Liver (tissue), 9 donors: ENCODE results near the gene RB1. TPM values are rescaled to one million over a fixed set of nuclear protein-coding genes. Genes with fewer than 3 reads are reported as not detected.
"Not testable (repeated sequence)": the region's sequence is repeated elsewhere in the genome, so short reads cannot be mapped to it uniquely, and the experiment has no call there.

Source experiments
- DNase-seq: peaks from one replicate; pipeline ENCODE4 v3.0.0-alpha.2; 2017; ENCODE audit warnings: low spot score
- H3K27ac ChIP-seq, 2 donors: one replicate each; pipeline ENCODE4 v1.7.0; 2013; ENCODE audit warnings: inconsistent platforms in 2 of 2, low read length in 2 of 2, control low read depth in 1 of 2, low read depth in 1 of 2, mild to moderate bottlenecking in 1 of 2
- H3K27me3 ChIP-seq, 4 donors: one replicate each; pipeline versions ENCODE4 v1.6.1 to v1.7.0; 2013; ENCODE audit warnings: low read length in 3 of 4, inconsistent platforms in 1 of 4, mild to moderate bottlenecking in 1 of 4, moderate library complexity in 1 of 4; ENCODE audit not compliant: control insufficient read depth in 4 of 4, insufficient read depth in 4 of 4
- H3K36me3 ChIP-seq, 4 donors: one replicate each; pipeline versions ENCODE4 v1.6.1 to v1.7.0; 2013; ENCODE audit warnings: low read length in 3 of 4, mild to moderate bottlenecking in 3 of 4, low read depth in 1 of 4, moderate library complexity in 1 of 4; ENCODE audit not compliant: control insufficient read depth in 4 of 4, insufficient read depth in 3 of 4
- H3K4me1 ChIP-seq, 4 donors: one replicate each; pipeline versions ENCODE4 v1.6.1 to v1.7.0; 2013; ENCODE audit warnings: low read length in 3 of 4, mild to moderate bottlenecking in 3 of 4, moderate library complexity in 1 of 4; ENCODE audit not compliant: control insufficient read depth in 4 of 4, insufficient read depth in 4 of 4
- H3K4me3 ChIP-seq, 3 donors: one replicate each; pipeline versions ENCODE4 v1.6.1 to v1.7.0; 2013; ENCODE audit warnings: low read length in 3 of 3, control low read depth in 1 of 3, low read depth in 1 of 3, mild to moderate bottlenecking in 1 of 3
- H3K9ac ChIP-seq, 2 donors: one replicate each; pipeline ENCODE4 v1.7.0; 2013; ENCODE audit warnings: low read length in 2 of 2, mild to moderate bottlenecking in 2 of 2, moderate library complexity in 2 of 2, control low read depth in 1 of 2, low read depth in 1 of 2
- H3K9me3 ChIP-seq, 4 donors: one replicate each; pipeline versions ENCODE4 v1.6.1 to v1.7.0; 2013; ENCODE audit warnings: low read length in 3 of 4; ENCODE audit not compliant: control insufficient read depth in 4 of 4
- EGR1 ChIP-seq, 2 donors: IDR thresholded peaks; 2 replicates each; pipeline ENCODE4 v1.6.1; 2016 to 2018; ENCODE audit warnings: antibody characterized with exemption in 2 of 2, low read depth in 2 of 2
- FOXA1 ChIP-seq: IDR thresholded peaks from 2 replicates; pipeline ENCODE4 v1.6.1; 2016; ENCODE audit warnings: antibody characterized with exemption
- FOXA2 ChIP-seq: IDR thresholded peaks from 2 replicates; pipeline ENCODE4 v1.6.1; 2016; ENCODE audit warnings: antibody characterized with exemption
- GABPA ChIP-seq, 2 donors: IDR thresholded peaks in 1 of 2; conservative IDR thresholded peaks in 1 of 2; 2 replicates each; pipeline ENCODE4 v1.6.1; 2016; ENCODE audit warnings: antibody characterized with exemption in 2 of 2, mild to moderate bottlenecking in 1 of 2, moderate library complexity in 1 of 2
- HNF4A ChIP-seq, 2 donors: conservative IDR thresholded peaks; 2 replicates each; pipeline ENCODE4 v1.6.1; 2016; ENCODE audit warnings: antibody characterized with exemption in 2 of 2, mild to moderate bottlenecking in 2 of 2
- HNF4G ChIP-seq: IDR thresholded peaks from 2 replicates; pipeline ENCODE4 v1.6.1; 2016; ENCODE audit warnings: antibody characterized with exemption
- JUND ChIP-seq, 2 donors: IDR thresholded peaks; 2 replicates each; pipeline ENCODE4 v1.6.1; 2016; ENCODE audit warnings: antibody characterized with exemption in 2 of 2
- NR2F2 ChIP-seq: IDR thresholded peaks from 2 replicates; pipeline ENCODE4 v1.6.1; 2016; ENCODE audit warnings: antibody characterized with exemption
- RAD21 ChIP-seq, 2 donors: IDR thresholded peaks; 2 replicates each; pipeline ENCODE4 v1.6.1; 2016; ENCODE audit warnings: antibody characterized with exemption in 2 of 2, mild to moderate bottlenecking in 2 of 2
- RXRA ChIP-seq, 2 donors: IDR thresholded peaks; 2 replicates each; pipeline ENCODE4 v1.6.1; 2017 to 2018; ENCODE audit warnings: antibody characterized with exemption in 2 of 2, mild to moderate bottlenecking in 1 of 2
- SP1 ChIP-seq: IDR thresholded peaks from 2 replicates; pipeline ENCODE4 v1.6.1; 2018; ENCODE audit warnings: antibody characterized with exemption, mild to moderate bottlenecking
- TAF1 ChIP-seq: conservative IDR thresholded peaks from 2 replicates; pipeline ENCODE4 v1.6.1; 2016; ENCODE audit warnings: antibody characterized with exemption, mild to moderate bottlenecking
- YY1 ChIP-seq: IDR thresholded peaks from 2 replicates; pipeline ENCODE4 v1.6.1; 2016; ENCODE audit warnings: antibody characterized with exemption, mild to moderate bottlenecking
- WGBS: extraction: QIAGEN DNeasy Blood & Tissue Kit; methylation state at CpG from one replicate; pipeline ENCODE4 v1.1.7; 2013; 5-methylcytosine and 5-hydroxymethylcytosine counted together
- polyA plus RNA-seq, 2 donors: library from polyadenylated mRNA; stranded (reverse) in 1 of 2; unstranded in 1 of 2; fragments of 200-250 nt in 1 of 2; fragments of >200 nt in 1 of 2; fragmentation: Nextera tagmentation in 1 of 2; extraction: Ambion mirVana in 1 of 2; gene quantifications; one replicate each; pipeline versions ENCODE4 v1.2.1 to v1.2.3, GENCODE V29; 2013 to 2015
- total RNA-seq, 2 donors: library from RNA; depleted of rRNA; stranded (reverse); fragments of >200 nt; gene quantifications; one replicate each; pipeline ENCODE4 v1.2.3, GENCODE V29; 2014
- TF ChIP-seq, protein P1 (sequence below): fragments of 150-350 bp; IDR thresholded peaks from 2 replicates; pipeline ENCODE4 v1.5.1; 2017; ENCODE audit warnings: improper control_type of control experiment, low read depth, low read length; ENCODE audit not compliant: missing input control
- TF ChIP-seq, protein P2 (sequence below): IDR thresholded peaks from 2 replicates; pipeline ENCODE4 v1.6.1; 2016; ENCODE audit warnings: antibody characterized with exemption
- TF ChIP-seq, protein P3 (sequence below): IDR thresholded peaks from 2 replicates; pipeline ENCODE4 v1.6.1; 2016; ENCODE audit warnings: antibody characterized with exemption
- TF ChIP-seq, protein P4 (sequence below): IDR thresholded peaks from 2 replicates; pipeline ENCODE4 v1.6.1; 2016; ENCODE audit warnings: antibody characterized with exemption, mild to moderate bottlenecking
- TF ChIP-seq, protein P5 (sequence below): IDR thresholded peaks from 2 replicates; pipeline ENCODE4 v1.6.1; 2016; ENCODE audit warnings: antibody characterized with exemption
- donor health status: healthy.
- donor health status: healthy.
- donor health status: healthy.
- donor health status: healthy.
- donor health status: healthy.

Gene RB1
- total and polyA plus RNA-seq, 4 donors, result 6.6 to 30.6 (median 8.9) TPM

DNA sequence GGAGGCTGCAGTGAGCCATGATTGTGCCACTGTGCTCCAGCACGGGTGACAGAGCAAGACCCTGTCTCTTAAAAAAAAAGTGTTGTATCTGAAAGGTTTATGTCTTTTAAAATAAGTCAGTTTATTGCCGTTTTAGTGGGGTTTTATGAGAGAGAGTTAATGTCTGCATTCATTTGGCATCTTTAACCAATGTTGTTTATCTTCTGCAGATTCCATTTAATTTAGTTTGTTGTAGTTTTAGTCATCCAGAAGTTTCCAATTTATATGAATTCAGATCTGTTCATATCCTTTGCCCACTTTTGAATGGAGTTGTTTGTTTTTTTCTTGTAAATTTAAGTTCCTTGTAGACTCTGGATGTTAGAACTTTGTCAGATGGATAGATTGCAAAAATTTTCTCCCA lies 146.1 kb downstream of the RB1 start:
- no peaks in the 10 kb centered on the region for H3K27me3 ChIP-seq
- H3K4me3 ChIP-seq, result no peak overlapping the region
- no peak overlapping the region for H3K27ac ChIP-seq
- H3K9ac ChIP-seq, result no peak overlapping the region
- WGBS, result 91% methylated on average over 2 of the region's 2 CpGs
- DNase-seq, result no peak
- TF ChIP-seq HNF4G (no peak), SP1 (no peak), HNF4A (conservative IDR thresholded peaks at IDR 0.05) (no peak), FOXA1 (no peak), FOXA2 (no peak), TAF1 (no peak), GABPA (IDR thresholded peaks at IDR 0.05 in 1 of 2, conservative IDR thresholded peaks at IDR 0.05 in 1 of 2) (no peak), RAD21 (IDR thresholded peaks at IDR 0.05) (no peak), JUND (IDR thresholded peaks at IDR 0.05) (no peak), YY1 (no peak), EGR1 (IDR thresholded peaks at IDR 0.05; ENCODE audit: low read depth in 2 of 2) (no peak), NR2F2 (no peak), RXRA (IDR thresholded peaks at IDR 0.05) (no peak)
- TF ChIP-seq, protein P1, sequence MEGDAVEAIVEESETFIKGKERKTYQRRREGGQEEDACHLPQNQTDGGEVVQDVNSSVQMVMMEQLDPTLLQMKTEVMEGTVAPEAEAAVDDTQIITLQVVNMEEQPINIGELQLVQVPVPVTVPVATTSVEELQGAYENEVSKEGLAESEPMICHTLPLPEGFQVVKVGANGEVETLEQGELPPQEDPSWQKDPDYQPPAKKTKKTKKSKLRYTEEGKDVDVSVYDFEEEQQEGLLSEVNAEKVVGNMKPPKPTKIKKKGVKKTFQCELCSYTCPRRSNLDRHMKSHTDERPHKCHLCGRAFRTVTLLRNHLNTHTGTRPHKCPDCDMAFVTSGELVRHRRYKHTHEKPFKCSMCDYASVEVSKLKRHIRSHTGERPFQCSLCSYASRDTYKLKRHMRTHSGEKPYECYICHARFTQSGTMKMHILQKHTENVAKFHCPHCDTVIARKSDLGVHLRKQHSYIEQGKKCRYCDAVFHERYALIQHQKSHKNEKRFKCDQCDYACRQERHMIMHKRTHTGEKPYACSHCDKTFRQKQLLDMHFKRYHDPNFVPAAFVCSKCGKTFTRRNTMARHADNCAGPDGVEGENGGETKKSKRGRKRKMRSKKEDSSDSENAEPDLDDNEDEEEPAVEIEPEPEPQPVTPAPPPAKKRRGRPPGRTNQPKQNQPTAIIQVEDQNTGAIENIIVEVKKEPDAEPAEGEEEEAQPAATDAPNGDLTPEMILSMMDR, result no peak
- TF ChIP-seq, protein P2, sequence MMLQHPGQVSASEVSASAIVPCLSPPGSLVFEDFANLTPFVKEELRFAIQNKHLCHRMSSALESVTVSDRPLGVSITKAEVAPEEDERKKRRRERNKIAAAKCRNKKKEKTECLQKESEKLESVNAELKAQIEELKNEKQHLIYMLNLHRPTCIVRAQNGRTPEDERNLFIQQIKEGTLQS, result no peak
- TF ChIP-seq, protein P3, sequence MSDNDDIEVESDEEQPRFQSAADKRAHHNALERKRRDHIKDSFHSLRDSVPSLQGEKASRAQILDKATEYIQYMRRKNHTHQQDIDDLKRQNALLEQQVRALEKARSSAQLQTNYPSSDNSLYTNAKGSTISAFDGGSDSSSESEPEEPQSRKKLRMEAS, result no peak
- TF ChIP-seq, protein P4, sequence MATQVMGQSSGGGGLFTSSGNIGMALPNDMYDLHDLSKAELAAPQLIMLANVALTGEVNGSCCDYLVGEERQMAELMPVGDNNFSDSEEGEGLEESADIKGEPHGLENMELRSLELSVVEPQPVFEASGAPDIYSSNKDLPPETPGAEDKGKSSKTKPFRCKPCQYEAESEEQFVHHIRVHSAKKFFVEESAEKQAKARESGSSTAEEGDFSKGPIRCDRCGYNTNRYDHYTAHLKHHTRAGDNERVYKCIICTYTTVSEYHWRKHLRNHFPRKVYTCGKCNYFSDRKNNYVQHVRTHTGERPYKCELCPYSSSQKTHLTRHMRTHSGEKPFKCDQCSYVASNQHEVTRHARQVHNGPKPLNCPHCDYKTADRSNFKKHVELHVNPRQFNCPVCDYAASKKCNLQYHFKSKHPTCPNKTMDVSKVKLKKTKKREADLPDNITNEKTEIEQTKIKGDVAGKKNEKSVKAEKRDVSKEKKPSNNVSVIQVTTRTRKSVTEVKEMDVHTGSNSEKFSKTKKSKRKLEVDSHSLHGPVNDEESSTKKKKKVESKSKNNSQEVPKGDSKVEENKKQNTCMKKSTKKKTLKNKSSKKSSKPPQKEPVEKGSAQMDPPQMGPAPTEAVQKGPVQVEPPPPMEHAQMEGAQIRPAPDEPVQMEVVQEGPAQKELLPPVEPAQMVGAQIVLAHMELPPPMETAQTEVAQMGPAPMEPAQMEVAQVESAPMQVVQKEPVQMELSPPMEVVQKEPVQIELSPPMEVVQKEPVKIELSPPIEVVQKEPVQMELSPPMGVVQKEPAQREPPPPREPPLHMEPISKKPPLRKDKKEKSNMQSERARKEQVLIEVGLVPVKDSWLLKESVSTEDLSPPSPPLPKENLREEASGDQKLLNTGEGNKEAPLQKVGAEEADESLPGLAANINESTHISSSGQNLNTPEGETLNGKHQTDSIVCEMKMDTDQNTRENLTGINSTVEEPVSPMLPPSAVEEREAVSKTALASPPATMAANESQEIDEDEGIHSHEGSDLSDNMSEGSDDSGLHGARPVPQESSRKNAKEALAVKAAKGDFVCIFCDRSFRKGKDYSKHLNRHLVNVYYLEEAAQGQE, result no peak
- TF ChIP-seq, protein P5, sequence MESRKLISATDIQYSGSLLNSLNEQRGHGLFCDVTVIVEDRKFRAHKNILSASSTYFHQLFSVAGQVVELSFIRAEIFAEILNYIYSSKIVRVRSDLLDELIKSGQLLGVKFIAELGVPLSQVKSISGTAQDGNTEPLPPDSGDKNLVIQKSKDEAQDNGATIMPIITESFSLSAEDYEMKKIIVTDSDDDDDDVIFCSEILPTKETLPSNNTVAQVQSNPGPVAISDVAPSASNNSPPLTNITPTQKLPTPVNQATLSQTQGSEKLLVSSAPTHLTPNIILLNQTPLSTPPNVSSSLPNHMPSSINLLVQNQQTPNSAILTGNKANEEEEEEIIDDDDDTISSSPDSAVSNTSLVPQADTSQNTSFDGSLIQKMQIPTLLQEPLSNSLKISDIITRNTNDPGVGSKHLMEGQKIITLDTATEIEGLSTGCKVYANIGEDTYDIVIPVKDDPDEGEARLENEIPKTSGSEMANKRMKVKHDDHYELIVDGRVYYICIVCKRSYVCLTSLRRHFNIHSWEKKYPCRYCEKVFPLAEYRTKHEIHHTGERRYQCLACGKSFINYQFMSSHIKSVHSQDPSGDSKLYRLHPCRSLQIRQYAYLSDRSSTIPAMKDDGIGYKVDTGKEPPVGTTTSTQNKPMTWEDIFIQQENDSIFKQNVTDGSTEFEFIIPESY, result no peak
- H3K4me1 ChIP-seq, result no peaks in the 10 kb centered on the region
- peaks cover 0 to 6% (median 1%) of the 10 kb centered on the region in 4 donors for H3K9me3 ChIP-seq
- no peaks in the 10 kb centered on the region for H3K36me3 ChIP-seq

DNA sequence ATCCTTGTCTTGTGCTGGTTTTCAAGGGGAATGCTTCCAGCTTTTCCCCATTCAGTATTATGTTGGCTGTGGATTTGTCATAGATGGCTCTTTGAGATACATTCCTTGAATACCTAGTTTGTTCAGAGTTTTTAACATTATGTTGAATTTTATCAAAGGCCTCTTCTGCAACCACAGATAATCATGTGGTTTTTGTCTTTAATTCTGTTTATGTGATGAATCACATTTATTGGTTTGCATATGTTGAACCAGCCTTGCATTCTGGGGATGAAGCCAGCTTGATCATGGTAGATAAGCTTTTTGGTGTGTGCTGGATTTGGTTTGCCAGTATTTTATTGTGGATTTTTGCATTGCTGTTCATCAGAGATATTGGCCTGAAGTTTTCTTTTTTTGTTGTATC lies 147.6 kb downstream of the RB1 start:
- DNase-seq, H3K9me3 ChIP-seq: not testable (repeated sequence)

More for the DNA sequence above, 147.6 kb downstream of the RB1 start:
- not testable (repeated sequence) for H3K36me3 ChIP-seq, H3K9ac ChIP-seq, H3K27me3 ChIP-seq, H3K4me1 ChIP-seq, H3K27ac ChIP-seq, H3K4me3 ChIP-seq
